ENCODE data around the gene BLNK. TPM values are rescaled to one million over a fixed set of nuclear protein-coding genes. Genes with fewer than 3 reads are reported as not detected.
A peak's percentile ranks its signal among the peaks of the same experiment; 100 is the strongest.

BLNK gene
- total RNA-seq, 6 experiments from 2014 or later, result 9.9 to 47.7 (median 20.9) TPM

GRCh38 chr10:96263669-96264068 is 7.7 kb downstream of the BLNK start:
- Histone ChIP-seq H3K9me3 (no peaks in the 10 kb centered on the region), H3K36me3 (no peaks in the 10 kb centered on the region), H3K4me3 (no peak overlapping the region), H3K4me1 (peaks cover 0 to 55% (median 24%) of the 10 kb centered on the region in 4 donors), H3K27me3 (no peaks in the 10 kb centered on the region), H3K27ac (no peak overlapping the region)
- ATAC-seq, result no peak
- WGBS (ENCODE audit: insufficient coverage, low coverage, low lambda C conversion rate, missing lambda C conversion rate), result no CpG with 5 or more reads among the region's 4 CpGs
- intact Hi-C loops (cut with DNase I), result no loop called here
- TF ChIP-seq POLR2A (IDR thresholded peaks at IDR 0.05) (no peak), CTCF (IDR thresholded peaks at IDR 0.05) (no peak)
- DNase-seq, result no peak

GRCh38 chr10:96263176-96263575 is 8.2 kb downstream of the BLNK start:
- Histone ChIP-seq H3K4me1 (peaks cover 0 to 55% (median 22%) of the 10 kb centered on the region in 4 donors), H3K4me3 (no peak overlapping the region), H3K36me3 (no peaks in the 10 kb centered on the region), H3K27me3 (no peaks in the 10 kb centered on the region), H3K9me3 (no peaks in the 10 kb centered on the region), H3K27ac (no peak overlapping the region)
- DNase-seq, result no peak
- no peak for ATAC-seq
- no peak for TF ChIP-seq CTCF (IDR thresholded peaks at IDR 0.05)
- TF ChIP-seq POLR2A (IDR thresholded peaks at IDR 0.05), result no peak
- WGBS (ENCODE audit: insufficient coverage, low coverage, low lambda C conversion rate, missing lambda C conversion rate), result 76% methylated on average over 3 of the region's 4 CpGs
- intact Hi-C loops (cut with DNase I), result no loop called here

- WGBS (ENCODE audit: insufficient coverage, low coverage, low lambda C conversion rate, missing lambda C conversion rate), result 53% methylated on average over 3 of the region's 3 CpGs
- H3K27me3 ChIP-seq, result no peaks in the 10 kb centered on the region
- no peak for DNase-seq
These were observed 9.4 kb downstream of the BLNK start for GRCh38 chr10:96261930-96262329.

GRCh38 chr10:96261132-96261531 is 10.2 kb downstream of the BLNK start:
- peaks cover 0 to 45% (median 14%) of the 10 kb centered on the region in 4 donors for H3K4me1 ChIP-seq
- ATAC-seq, result no peak
- H3K36me3 ChIP-seq, result no peaks in the 10 kb centered on the region
- intact Hi-C loops (cut with DNase I), result no loop called here
- no peak overlapping the region for H3K27ac ChIP-seq
- 72% methylated on average over 2 of the region's 2 CpGs for WGBS (ENCODE audit: insufficient coverage, low coverage, low lambda C conversion rate, missing lambda C conversion rate)
- no peaks in the 10 kb centered on the region for H3K9me3 ChIP-seq
- DNase-seq, result no peak
- TF ChIP-seq POLR2A (IDR thresholded peaks at IDR 0.05), result no peak
- no peak for TF ChIP-seq CTCF (IDR thresholded peaks at IDR 0.05)
- H3K27me3 ChIP-seq, result no peaks in the 10 kb centered on the region
- H3K4me3 ChIP-seq, result no peak overlapping the region

More at GRCh38 chr10:96261930-96262329, 9.4 kb downstream of the BLNK start:
- Histone ChIP-seq H3K4me3 (no peak overlapping the region), H3K36me3 (no peaks in the 10 kb centered on the region), H3K4me1 (peaks cover 0 to 53% (median 17%) of the 10 kb centered on the region in 4 donors), H3K9me3 (no peaks in the 10 kb centered on the region), H3K27ac (no peak overlapping the region)
- peak in 1 of 4 donors; percentile 26 for ATAC-seq
- TF ChIP-seq POLR2A (IDR thresholded peaks at IDR 0.05), result no peak
- TF ChIP-seq CTCF (IDR thresholded peaks at IDR 0.05), result no peak
- intact Hi-C loops (cut with DNase I), result no loop called here

- DNase-seq (no peak), ATAC-seq (peak in 2 of 4 donors; percentile 8 to 16)
- Histone ChIP-seq H3K27me3 (no peaks in the 10 kb centered on the region), H3K9me3 (no peaks in the 10 kb centered on the region), H3K27ac (peak overlapping the region in 1 of 3 donors; percentile 13), H3K4me3 (no peak overlapping the region), H3K36me3 (no peaks in the 10 kb centered on the region), H3K4me1 (peaks cover 0 to 37% (median 9%) of the 10 kb centered on the region in 4 donors)
- intact Hi-C loops (cut with DNase I), result no loop called here
- 36% methylated on average over 2 of the region's 3 CpGs for WGBS (ENCODE audit: insufficient coverage, low coverage, low lambda C conversion rate, missing lambda C conversion rate)
- no peak for TF ChIP-seq POLR2A (IDR thresholded peaks at IDR 0.05)
- TF ChIP-seq CTCF (IDR thresholded peaks at IDR 0.05), result no peak
These were observed 11.4 kb downstream of the BLNK start for GRCh38 chr10:96260014-96260413.
